Stimulated activated CD4-positive, alpha-beta T cell treated with anti-CD3 and anti-CD28 coated beads, Interleukin-4, amount 100 ng/mL, for 4 hours (primary cell): ENCODE data around the gene RHCE.
"Not testable (repeated sequence)": the region's sequence is repeated elsewhere in the genome, so short reads cannot be mapped to it uniquely, and the experiment has no call there.

Source experiments
- DNase-seq, 2 experiments: peaks; one replicate each; pipeline ENCODE4 v3.0.0-alpha.2; 2020

RHCE gene

DNA sequence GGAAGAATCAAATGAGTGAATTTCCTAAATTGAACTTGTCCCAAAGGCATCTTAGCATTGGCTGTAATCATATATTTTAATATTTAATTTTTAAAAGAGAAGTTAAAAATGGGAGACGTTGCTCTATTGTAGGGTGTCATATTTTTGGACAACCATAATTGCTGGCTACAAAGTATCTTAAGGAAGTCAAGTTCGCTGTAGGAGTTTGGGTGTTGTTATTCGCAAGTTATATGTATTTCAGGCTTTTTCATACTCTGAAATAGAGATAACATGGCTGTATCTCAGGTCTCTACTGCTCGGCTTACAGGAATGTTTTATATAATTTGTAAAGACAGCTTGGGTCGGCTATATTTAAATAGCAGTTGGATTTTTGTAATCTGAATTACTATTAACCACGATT lies 81.6 kb downstream of the RHCE start:
- no peak for DNase-seq

DNA sequence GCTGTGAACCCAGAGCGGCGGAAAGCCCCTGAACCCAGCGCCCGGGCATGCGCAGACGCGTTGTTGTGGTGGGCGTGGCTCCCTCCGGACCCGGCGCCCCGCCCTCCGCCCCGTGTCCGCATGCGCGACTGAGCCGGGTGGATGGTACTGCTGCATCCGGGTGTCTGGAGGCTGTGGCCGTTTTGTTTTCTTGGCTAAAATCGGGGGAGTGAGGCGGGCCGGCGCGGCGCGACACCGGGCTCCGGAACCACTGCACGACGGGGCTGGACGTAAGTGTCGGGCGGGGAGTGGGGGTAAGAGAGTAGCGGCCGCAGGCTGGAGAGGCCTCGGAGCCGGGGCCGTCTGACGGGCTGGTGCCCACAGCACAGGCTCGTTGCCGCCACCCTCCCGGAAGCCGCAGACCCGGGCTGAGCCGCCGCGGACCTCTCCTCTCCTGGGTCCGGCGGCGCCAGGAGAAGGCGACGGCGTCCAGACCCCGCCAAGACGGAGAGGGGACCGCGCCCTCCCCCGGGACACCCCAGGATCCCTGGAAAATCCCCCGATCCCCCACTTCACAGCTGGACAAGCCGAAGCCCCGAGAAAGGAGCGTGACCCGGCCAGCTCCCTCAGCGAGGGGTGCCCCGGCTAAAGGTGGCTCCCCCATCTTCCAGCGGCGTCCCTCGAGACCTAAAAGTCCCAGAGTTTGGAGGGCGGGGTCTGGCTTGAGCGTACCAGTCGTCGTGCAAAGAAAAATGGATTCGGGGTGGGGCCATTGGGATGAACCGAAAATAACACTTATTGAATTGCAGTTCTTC lies 82.2 kb downstream of the RHCE start, which contains the start of gene TMEM50A:
Gene TMEM50A, plus strand, starts transcription at position 147 of the 794 bp plus-strand sequence. CDS start 2,153 bp downstream, outside the sequence.
- peak; percentile 85 to 87 for DNase-seq

DNA sequence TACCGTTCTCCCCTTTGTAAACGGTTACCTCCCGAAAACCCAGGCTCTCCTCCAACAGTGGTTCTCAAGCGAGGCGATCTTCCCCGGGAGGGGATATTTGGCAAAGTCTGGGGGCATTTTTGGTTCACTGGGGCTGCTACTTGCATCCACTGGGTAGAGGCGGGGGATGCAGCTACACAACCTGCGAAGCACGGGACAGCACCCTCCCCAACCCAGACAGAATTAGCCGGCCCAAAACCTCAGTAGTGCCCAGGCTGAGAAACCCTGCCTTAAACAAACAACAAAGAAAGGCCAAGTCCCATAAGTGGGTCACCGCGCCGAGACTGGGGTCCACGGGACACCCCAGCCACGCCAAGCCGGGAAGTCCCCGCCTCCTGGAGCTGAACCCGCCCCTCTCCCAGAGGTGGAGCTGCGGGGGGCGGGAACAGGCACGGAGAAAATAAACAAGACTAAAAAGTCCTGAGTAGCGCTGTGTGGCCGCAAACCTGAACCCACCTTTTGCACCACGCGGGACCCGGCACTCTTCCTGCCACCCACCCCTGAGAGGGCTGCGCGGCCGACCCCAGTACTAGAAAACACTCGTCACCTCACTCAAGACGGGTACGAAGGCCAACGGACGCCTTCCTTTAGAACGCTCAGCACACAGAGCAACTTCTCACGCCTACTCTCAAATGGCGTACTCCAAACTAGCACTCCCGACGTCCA lies 83.0 kb downstream of the RHCE start:
- peak; percentile 11 to 13 for DNase-seq

DNA sequence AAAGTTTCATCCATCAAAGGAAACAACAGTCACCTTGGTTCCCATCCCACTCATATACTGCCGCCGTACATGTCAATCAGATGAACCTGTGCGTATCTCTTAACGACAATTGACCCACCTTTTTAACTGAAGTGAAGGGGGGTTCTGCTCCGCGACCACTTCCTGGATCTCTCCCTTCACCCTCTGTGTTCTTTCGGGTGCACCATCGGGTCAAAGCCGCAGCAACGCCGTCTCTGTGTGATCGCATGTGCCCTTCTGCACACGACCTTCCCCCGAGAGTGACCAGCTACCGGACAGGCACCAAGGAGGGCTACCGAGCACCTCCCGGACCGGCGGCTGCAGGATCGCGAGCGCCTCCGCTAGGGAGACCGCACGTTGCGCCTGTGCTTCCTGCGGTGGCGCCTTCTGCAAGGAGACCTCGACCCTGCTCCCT lies 83.7 kb downstream of the RHCE start:
- DNase-seq = not testable (repeated sequence)

DNA sequence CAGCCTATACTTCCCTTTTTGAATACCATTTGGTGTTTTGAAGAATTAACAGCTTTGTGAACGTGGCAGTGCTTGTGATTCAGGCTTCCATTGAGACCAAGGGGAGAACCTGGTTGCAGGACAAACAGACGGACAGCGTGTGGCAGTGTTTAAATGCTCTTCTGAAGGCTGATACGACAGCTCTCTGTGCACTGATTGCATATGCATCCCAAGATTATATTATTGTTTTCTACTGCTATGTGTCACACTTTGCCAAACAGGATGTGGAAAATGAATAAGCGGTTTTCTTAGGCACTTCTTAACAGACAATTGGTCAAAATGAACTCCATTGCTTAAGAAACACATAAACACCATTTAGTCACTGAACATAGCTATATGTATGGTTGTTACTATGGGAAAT lies 90.7 kb downstream of the RHCE start:
- not testable (repeated sequence) for DNase-seq

DNA sequence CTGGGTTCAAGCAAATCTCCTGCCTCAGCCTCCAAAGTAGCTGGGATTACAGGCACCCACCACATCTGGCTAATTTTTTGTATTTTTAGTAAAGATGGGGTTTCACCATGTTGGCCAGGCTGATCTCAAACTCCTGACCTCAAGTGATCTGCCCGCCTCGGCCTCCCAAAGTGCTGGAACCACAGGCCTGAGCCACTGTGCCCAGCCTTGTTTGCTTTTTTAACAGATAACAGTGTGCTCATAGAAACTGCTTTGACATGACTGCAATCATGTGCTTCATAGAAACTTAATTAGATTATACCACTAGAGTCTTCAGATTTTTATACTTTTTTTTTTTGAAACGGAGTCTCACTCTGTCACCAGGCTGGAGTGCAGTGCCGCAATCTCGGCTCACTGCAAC lies 91.3 kb downstream of the RHCE start:
- DNase-seq = not testable (repeated sequence)

DNA sequence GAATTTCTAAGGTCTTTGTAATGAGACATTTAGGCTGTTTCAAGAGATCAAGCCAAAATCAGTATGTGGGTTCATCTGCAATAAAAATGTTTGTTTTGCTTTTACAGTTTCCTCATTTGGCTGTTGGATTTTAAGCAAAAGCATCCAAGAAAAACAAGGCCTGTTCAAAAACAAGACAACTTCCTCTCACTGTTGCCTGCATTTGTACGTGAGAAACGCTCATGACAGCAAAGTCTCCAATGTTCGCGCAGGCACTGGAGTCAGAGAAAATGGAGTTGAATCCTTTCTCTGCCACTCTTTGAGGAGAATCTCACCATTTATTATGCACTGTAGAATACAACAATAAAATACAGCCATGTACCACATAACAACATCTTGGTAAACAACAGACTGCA lies 91.8 kb downstream of the RHCE start:
- not testable (repeated sequence) for DNase-seq

DNA sequence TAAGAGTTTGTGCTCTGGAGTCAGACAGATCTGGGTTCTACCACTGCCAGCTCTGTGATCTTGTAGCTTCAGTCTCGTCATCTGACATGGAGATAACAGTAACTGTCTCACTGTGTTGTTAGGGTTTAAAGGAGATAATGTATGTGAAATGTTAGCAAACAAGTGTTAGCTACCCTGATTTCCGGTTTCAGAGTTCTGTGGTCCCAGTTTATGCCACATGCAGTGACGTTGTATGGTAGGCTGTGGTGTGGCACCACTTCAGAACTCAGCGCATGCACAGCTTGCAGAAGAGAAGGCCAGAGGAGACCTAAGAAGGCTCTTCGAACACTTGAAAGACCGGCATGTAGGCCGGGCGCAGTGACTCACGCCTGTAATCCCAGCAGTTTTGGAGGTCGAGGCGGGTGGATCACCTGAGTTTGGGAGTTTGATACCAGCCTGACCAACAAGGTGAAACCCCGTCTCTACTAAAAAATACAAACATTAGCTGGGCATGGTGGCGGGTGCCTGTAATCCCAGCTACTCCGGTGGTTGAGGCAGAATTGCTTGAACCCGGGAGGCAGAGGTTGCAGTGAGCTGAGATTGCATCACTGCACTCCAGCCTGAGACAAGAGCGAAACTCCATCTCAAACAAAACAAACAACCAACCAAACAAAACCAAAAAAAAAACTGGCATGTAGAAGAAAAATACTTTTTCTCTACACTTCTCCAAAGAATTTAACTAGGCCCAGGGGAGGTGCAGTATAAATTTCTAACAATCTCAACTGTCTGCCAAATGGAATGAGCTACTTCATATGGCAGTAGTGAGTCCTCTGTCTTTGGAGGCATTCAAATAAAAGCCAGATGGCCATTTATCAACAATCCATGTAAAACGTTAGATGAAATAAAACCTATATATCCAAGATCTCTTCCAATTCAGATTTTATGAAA lies 92.5 kb downstream of the RHCE start:
- not testable (repeated sequence) for DNase-seq

DNA sequence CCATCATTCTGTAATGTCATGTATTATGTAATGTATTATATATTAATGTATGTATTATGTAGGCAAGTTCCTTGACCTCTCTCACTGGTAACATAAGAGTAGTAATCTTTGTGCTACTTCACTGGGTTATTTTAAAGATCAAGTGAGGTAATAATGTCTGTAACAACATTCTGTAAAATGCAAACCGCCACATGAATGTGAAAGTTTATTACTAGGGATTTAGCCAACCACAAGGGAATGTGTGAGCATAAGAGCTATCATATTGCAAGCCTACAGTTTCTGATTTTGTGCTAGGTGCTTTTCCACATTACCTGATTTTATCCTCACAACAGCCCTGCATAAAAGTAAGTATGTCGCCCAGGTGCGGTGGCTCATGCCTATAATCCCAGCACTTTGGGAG lies 96.2 kb downstream of the RHCE start:
- not testable (repeated sequence) for DNase-seq

DNA sequence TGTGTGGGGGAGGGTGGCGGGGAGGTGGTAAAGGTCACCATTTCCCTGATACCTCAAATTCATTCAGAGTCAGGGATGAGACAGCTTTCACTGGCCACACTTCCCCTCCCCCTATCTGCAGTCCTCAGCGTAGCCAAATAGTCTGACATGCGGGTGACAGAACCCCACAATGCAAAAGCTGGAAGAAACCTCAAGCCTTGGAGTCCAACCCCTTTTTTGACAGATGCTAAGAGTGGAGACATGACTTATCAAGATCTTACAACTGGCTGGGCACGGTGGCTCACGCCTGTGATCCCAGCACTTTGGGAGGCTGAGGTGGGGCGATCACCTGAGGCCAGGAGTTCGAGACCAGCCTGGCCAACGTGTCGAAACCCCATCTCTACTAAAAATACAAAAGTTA lies 98.5 kb downstream of the RHCE start:
- DNase-seq = not testable (repeated sequence)

DNA sequence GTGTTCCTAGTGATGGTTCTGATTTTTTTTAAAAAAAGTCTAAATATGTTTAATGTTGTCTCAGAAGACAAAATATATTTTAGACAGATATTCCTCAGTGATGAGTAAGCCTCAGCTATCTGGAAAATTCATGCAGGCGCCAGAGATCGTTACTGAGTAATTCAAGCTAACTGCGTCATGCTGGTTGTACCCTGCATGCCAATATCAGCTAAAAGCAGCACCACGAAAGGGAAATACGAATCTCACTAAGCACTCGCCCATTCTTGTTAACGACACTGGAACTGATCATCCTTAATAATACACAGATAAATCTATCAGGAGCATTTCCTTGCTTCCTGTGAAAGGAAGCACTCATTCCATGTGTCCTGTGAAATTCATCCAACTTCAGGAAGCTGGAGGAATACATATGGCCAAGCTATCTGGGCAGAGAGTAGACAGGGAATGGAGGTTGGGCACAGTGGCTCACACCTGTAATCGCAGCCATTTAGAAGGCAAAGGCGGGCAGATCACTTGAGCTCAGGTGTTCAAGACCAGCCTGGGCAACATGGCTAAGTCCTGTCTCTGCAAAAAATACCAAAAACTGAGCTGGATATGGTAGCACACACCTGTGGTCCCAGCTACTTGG lies 100.2 kb downstream of the RHCE start:
- DNase-seq = not testable (repeated sequence)

DNA sequence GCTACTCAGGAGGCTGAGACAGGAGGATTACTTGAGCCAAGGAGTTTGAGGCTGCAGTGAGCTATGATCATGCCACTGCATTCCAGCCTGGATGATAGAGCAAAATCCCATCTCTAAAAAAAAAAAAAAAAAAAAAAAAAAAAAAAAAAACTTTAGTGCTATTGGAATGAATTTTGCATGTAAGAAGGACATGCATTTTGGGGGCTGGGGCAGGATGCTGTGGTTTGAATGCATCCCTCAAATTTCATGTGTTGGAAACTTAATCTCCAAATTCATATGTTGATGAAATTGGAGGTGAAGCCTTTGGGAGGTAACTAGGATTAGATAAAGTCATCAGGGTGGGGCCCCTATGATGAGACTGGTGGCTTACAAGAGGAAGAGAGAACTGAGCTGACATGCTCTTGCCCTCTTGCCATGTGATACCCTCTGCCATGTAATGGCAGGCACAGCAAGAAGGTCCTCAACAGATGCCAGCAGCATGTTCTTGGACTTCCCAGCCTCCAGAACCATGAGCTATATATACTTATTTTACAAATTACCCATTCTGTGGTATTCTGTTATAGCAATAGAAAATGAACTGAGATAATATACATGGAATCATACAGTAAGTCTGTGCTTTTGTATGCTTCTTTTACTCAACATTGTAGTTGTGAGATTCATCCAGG lies 107.7 kb downstream of the RHCE start:
- DNase-seq = not testable (repeated sequence)
